Aorta (tissue), 5 donors: ENCODE results near the gene TUBA1A. TPM values are rescaled to one million over a fixed set of nuclear protein-coding genes. Genes with fewer than 3 reads are reported as not detected.
A peak's percentile ranks its signal among the peaks of the same experiment; 100 is the strongest.

Experiments
- ATAC-seq: fragments of 200-7000 bp; cut with Tn5 transposase; one replicate; pipeline ENCODE4 v1.9.1; 2022; ENCODE audit warnings: moderate library complexity; ENCODE audit not compliant: low FRiP score
- DNase-seq, 2 donors: peaks; one replicate each; pipeline ENCODE4 v3.0.0-alpha.2; 2020
- H3K27ac ChIP-seq, 2 donors: one replicate each; pipeline ENCODE4 v1.5.1; 2013; ENCODE audit warnings: low read length in 2 of 2, mild to moderate bottlenecking in 2 of 2, moderate library complexity in 2 of 2, control low read depth in 1 of 2, inconsistent platforms in 1 of 2, low read depth in 1 of 2
- H3K27me3 ChIP-seq, 2 donors: one replicate each; pipeline ENCODE4 v1.6.1; 2013; ENCODE audit warnings: control low read depth in 1 of 2, low read length in 1 of 2, mild to moderate bottlenecking in 1 of 2, moderate library complexity in 1 of 2; ENCODE audit not compliant: insufficient read depth in 2 of 2, control insufficient read depth in 1 of 2
- H3K36me3 ChIP-seq, 2 donors: one replicate each; pipeline ENCODE4 v1.6.1; 2013; ENCODE audit warnings: control low read depth in 1 of 2, low read length in 1 of 2, mild to moderate bottlenecking in 1 of 2; ENCODE audit not compliant: insufficient read depth in 2 of 2, control insufficient read depth in 1 of 2
- H3K4me1 ChIP-seq, 2 donors: one replicate each; pipeline ENCODE4 v1.6.1; 2013; ENCODE audit warnings: low read length in 2 of 2, control low read depth in 1 of 2, mild to moderate bottlenecking in 1 of 2, moderate library complexity in 1 of 2; ENCODE audit not compliant: insufficient read depth in 2 of 2, control insufficient read depth in 1 of 2
- H3K4me3 ChIP-seq, 2 donors: one replicate each; pipeline ENCODE4 v1.5.1; 2013; ENCODE audit warnings: low read length in 2 of 2, control low read depth in 1 of 2, mild to moderate bottlenecking in 1 of 2
- H3K9me3 ChIP-seq: one replicate; pipeline ENCODE4 v1.6.1; 2013; ENCODE audit warnings: mild to moderate bottlenecking, low read length; ENCODE audit not compliant: control insufficient read depth
- WGBS, 2 donors: extraction: QIAGEN DNeasy Blood & Tissue Kit; methylation state at CpG; one replicate each; pipeline ENCODE4 v1.1.7; 2013; 5-methylcytosine and 5-hydroxymethylcytosine counted together
- intact Hi-C, 2 donors: fragments of 100-400 bp; cut with DNase I; formaldehyde crosslinking; loops; one replicate each; pipeline versions ENCODE4 v1.14.2 to v1.15.0; 2022
- polyA plus RNA-seq, 2 donors: library from polyadenylated mRNA; stranded (reverse); fragments of 200-250 nt; gene quantifications; one replicate each; pipeline ENCODE4 v1.2.3, GENCODE V29; 2013
- total RNA-seq, 2 donors: library from RNA; stranded (reverse); fragmentation: NEBNext Ultra II Directional; extraction: Animal tissue kit (Norgen Biotek cat#: 25700); gene quantifications; one replicate each; pipeline ENCODE4 v1.2.1, GENCODE V29; 2021
- donor health status: healthy with polysubstance abuse.
- donor health status: Bipolar disorder and iron deficiency.
- donor health status: DM: no; HTN: no; CAD: no.
- donor health status: DM: no; HTN: no; CAD: no.
- donor health status: DM: yes; HTN: yes; CAD: no.

TUBA1A gene
- total and polyA plus RNA-seq, 4 donors = 102 to 253 (median 160) TPM

DNA sequence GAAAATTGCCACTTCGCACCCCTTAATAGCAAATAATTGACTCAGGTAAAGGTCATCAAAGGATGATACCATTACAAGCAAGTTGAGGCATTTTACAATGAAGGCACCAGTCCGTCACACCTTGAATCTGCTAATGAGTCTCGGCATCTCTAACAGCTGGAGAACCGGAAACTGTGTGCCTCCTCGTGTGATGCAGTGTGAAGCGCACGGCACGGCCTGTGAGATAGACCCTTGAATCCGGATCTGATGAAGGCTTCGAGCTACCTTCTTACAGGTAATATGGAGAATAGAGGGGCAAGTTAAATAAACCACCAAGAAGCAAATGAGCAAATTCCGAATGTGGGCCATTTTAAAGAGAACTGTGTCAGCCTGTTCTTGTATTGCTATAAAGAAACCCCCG is 19.8 kb upstream of the TUBA1A start:
- 87 to 91% methylated on average over 12 of the region's 12 CpGs for WGBS, 2 donors
- no peaks in the 10 kb centered on the region for H3K36me3 ChIP-seq
- H3K27ac ChIP-seq = no peak overlapping the region
- intact Hi-C loops = no loop called here
- H3K4me3 ChIP-seq = no peak overlapping the region
- no peaks in the 10 kb centered on the region for H3K27me3 ChIP-seq
- DNase-seq (no peak), ATAC-seq (no peak)
- no peaks in the 10 kb centered on the region for H3K4me1 ChIP-seq
- H3K9me3 ChIP-seq = no peaks in the 10 kb centered on the region

DNA sequence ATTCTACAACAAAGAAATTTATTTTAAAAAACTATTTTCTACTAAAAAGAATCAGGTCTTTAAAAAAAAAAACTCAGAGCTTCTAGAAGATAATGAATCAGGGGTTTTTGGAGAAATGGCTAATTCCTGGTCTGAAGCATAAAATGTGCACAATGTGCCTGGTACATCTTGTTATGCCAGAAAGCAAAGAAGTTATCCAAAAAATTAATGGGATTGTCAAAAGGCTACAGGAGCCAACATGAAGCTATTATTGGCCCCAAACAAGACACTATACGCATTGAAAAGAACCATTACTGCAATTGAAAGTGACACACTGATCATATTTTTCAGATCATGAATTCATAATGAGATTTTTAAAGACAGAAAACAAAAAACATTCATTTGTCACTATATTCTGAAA is 19.3 kb upstream of the TUBA1A start:
- DNase-seq (no peak), ATAC-seq (no peak)
- H3K27ac ChIP-seq = no peak overlapping the region
- H3K4me3 ChIP-seq = no peak overlapping the region
- no peaks in the 10 kb centered on the region for H3K9me3 ChIP-seq
- no peaks in the 10 kb centered on the region for H3K27me3 ChIP-seq
- intact Hi-C loops = no loop called here
- no peaks in the 10 kb centered on the region for H3K4me1 ChIP-seq
- WGBS, 2 donors = 59 to 61% methylated on average over 1 of the region's 1 CpG
- no peaks in the 10 kb centered on the region for H3K36me3 ChIP-seq

GRCh38 chr12:49206389-49206788 is 17.5 kb upstream of the TUBA1A start:
- Histone ChIP-seq H3K27ac (no peak overlapping the region), H3K27me3 (no peaks in the 10 kb centered on the region), H3K36me3 (no peaks in the 10 kb centered on the region), H3K9me3 (no peaks in the 10 kb centered on the region), H3K4me1 (no peaks in the 10 kb centered on the region), H3K4me3 (no peak overlapping the region)
- ATAC-seq (no peak), DNase-seq (no peak)
- intact Hi-C loops = no loop called here

DNA sequence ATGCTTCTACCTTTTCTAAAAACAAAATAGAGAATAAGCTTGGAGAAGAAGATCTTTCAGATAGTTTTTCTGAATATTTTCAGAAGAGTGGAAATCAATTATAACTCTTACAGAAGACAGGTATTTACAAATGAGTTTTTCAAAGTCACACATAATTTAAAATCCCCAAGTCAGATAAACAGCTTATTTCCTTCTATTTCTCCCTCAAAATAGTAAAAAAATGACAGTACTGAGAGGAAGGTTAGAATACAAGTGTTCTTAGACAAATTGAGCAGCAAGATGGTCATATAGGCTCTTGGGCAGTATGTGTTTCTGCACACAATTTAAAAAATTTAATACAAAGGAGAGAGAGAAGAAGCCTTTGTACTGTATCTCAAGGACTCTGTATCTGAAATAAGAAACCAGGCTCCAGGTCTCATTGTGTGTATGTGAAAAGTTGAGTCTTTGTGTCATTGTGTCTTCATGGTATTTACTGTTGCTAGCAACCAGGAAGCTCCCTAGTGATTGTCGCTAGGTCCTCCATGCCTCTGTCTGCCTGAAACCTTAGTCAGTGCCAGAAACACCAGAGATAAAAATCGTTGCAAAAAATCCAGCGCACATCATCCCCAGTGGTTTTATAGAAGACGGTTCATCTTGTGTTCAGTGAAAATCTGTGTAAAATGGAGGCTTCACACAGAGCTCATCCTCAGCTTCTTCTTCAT is 12.9 kb upstream of the TUBA1A start:
- DNase-seq = no peak

GRCh38 chr12:49200919-49201594 is 12.2 kb upstream of the TUBA1A start:
- H3K4me3 ChIP-seq = no peak overlapping the region
- WGBS, 2 donors = 1% methylated on average over 4 of the region's 4 CpGs
- ATAC-seq = peak; percentile 90
- H3K4me1 ChIP-seq = no peaks in the 10 kb centered on the region
- DNase-seq = no peak
- no peaks in the 10 kb centered on the region for H3K36me3 ChIP-seq
- no peaks in the 10 kb centered on the region for H3K27me3 ChIP-seq
- H3K27ac ChIP-seq = peak overlapping the region in 1 of 2 donors; percentile 57
- intact Hi-C loops = no loop called here
- H3K9me3 ChIP-seq = no peaks in the 10 kb centered on the region

More for the DNA sequence above, 12.9 kb upstream of the TUBA1A start:
- no peaks in the 10 kb centered on the region for H3K4me1 ChIP-seq
- H3K9me3 ChIP-seq = no peaks in the 10 kb centered on the region
- peak; percentile 68 for ATAC-seq
- H3K27me3 ChIP-seq = no peaks in the 10 kb centered on the region
- no peaks in the 10 kb centered on the region for H3K36me3 ChIP-seq
- 31 to 39% methylated on average over 4 of the region's 4 CpGs for WGBS, 2 donors
- H3K4me3 ChIP-seq = no peak overlapping the region
- intact Hi-C loops = no loop called here
- peak overlapping the region in 1 of 2 donors; percentile 19 for H3K27ac ChIP-seq

DNA sequence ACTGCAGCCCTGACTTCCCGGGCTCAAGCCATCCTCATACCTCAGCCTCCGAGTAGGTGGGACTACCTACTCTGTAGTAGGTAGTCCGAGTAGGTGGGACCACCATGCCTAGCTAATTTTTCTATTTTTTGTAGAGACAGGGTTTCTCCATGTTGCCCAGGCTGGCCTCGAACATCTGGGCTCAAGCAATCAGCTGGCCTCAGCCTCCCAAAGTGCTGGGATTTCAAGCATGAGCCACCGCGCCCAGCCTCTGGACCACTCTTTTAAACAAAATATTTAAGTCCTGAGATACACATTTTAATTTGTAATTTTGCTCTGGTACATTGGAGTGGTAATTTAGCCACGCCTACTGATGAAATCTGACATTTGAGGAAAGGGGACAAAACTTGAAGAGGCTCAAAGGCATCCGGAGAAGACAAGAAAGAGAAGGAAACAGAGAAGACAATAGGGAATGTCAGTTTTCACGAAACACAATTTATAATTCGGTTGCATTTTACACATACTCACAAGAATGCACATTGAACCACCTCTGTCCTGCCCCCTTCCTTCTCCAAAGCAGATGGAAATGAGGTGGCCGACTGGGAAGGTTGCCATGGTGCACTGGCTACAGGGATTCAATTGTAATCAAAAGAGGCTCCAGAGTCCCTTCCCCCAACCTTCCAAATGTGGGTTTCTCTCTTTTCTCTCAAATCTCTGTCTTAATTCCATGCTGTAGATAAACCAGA is 9.7 kb upstream of the TUBA1A start:
- Histone ChIP-seq H3K27ac (no peak overlapping the region), H3K36me3 (no peaks in the 10 kb centered on the region), H3K4me1 (no peaks in the 10 kb centered on the region), H3K9me3 (no peaks in the 10 kb centered on the region), H3K27me3 (no peaks in the 10 kb centered on the region), H3K4me3 (no peak overlapping the region)
- ATAC-seq = no peak
- 74% methylated on average over 11 of the region's 11 CpGs for WGBS, 2 donors
- intact Hi-C loops = no loop called here
- no peak for DNase-seq

DNA sequence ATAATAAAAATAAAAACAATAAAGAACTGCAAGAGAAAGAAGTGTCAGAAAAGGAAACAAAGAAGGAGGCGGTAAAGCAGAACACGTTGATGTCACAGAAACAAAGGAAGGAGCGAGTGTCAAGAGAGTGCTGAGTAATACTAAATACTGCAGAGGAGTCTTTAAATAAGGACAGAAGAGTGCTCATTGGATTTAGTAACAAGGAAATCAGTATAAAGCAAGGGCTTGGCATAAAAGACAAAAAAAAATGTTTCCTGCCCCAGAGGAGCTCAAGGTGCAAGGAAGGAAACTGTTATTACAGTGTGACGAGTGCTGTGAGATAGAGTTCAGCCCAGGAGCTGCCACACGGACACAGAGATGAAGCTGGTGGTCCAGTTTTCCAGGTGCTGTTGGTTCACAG is 8.4 kb upstream of the TUBA1A start:
- Histone ChIP-seq H3K4me3 (no peak overlapping the region), H3K4me1 (no peaks in the 10 kb centered on the region), H3K27me3 (no peaks in the 10 kb centered on the region), H3K9me3 (no peaks in the 10 kb centered on the region), H3K27ac (no peak overlapping the region), H3K36me3 (no peaks in the 10 kb centered on the region)
- ATAC-seq (no peak), DNase-seq (no peak)
- WGBS, 2 donors = 88 to 96% methylated on average over 5 of the region's 5 CpGs
- intact Hi-C loops = no loop called here

- DNase-seq (no peak), ATAC-seq (no peak)
- intact Hi-C loops = no loop called here
- Histone ChIP-seq H3K36me3 (no peaks in the 10 kb centered on the region), H3K9me3 (no peaks in the 10 kb centered on the region), H3K27ac (no peak overlapping the region), H3K4me1 (no peaks in the 10 kb centered on the region), H3K4me3 (no peak overlapping the region), H3K27me3 (no peaks in the 10 kb centered on the region)
- 75 to 88% methylated on average over 3 of the region's 3 CpGs for WGBS, 2 donors
Measured at GRCh38 chr12:49195736-49196135, 6.9 kb upstream of the TUBA1A start.
